CD14-positive monocyte (primary cell): ENCODE measurements around the gene PAN3. TPM values are rescaled to one million over a fixed set of nuclear protein-coding genes. Genes with fewer than 3 reads are reported as not detected.

Source experiments
- DNase-seq, 3 donors: peaks; one replicate each; pipeline ENCODE4 v3.0.0-alpha.2; 2011 to 2022
- H2AFZ ChIP-seq: 2 replicates; pipeline ENCODE4 v1.6.0; 2012; ENCODE audit warnings: mild to moderate bottlenecking, low read depth, low read length, inconsistent platforms; ENCODE audit not compliant: insufficient read depth, poor library complexity, severe bottlenecking
- H3K27ac ChIP-seq, 2 donors: 1 replicate in 1 of 2; 2 replicates in 1 of 2; pipeline ENCODE4 v1.5.1; 2012 to 2013; ENCODE audit warnings: low read length in 2 of 2, control low read depth in 1 of 2, inconsistent platforms in 1 of 2, low read depth in 1 of 2, mild to moderate bottlenecking in 1 of 2
- H3K27me3 ChIP-seq, 2 donors: one replicate each; pipeline versions ENCODE4 v1.6.0 to v1.6.1; 2011 to 2013; ENCODE audit warnings: low read length in 2 of 2; ENCODE audit not compliant: control insufficient read depth in 2 of 2, insufficient read depth in 2 of 2
- H3K36me3 ChIP-seq, 2 donors: replicated peaks in 1 of 2; 1 replicate in 1 of 2; 2 replicates in 1 of 2; pipeline versions ENCODE4 v1.5.1 to v1.6.1; 2012 to 2013; ENCODE audit warnings: low read length in 2 of 2, control low read depth in 1 of 2, inconsistent platforms in 1 of 2, mild to moderate bottlenecking in 1 of 2; ENCODE audit not compliant: insufficient read depth in 2 of 2, control insufficient read depth in 1 of 2
- H3K4me1 ChIP-seq, 2 donors: 1 replicate in 1 of 2; 2 replicates in 1 of 2; pipeline versions ENCODE4 v1.5.1 to v1.6.1; 2012 to 2013; ENCODE audit warnings: low read length in 2 of 2, control low read depth in 1 of 2, inconsistent platforms in 1 of 2, mild to moderate bottlenecking in 1 of 2, moderate library complexity in 1 of 2; ENCODE audit not compliant: insufficient read depth in 2 of 2, control insufficient read depth in 1 of 2
- H3K4me2 ChIP-seq: replicated peaks from 2 replicates; pipeline ENCODE3; 2012; ENCODE audit warnings: low read length, moderate library complexity, mild to moderate bottlenecking; ENCODE audit not compliant: poor library complexity, severe bottlenecking; ENCODE audit errors: extremely low read depth
- H3K4me3 ChIP-seq, 3 experiments: fragments of 200-600 bp in 1 of 3; sonication (generic) in 1 of 3; replicated peaks in 1 of 3; 1 replicate in 2 of 3; 2 replicates in 1 of 3; pipeline ENCODE4 v1.5.1; 2011 to 2013; ENCODE audit warnings: low read length in 3 of 3, mild to moderate bottlenecking in 3 of 3, control low read depth in 2 of 3, low read depth in 2 of 3, inconsistent platforms in 1 of 3, moderate library complexity in 1 of 3
- H3K79me2 ChIP-seq: 2 replicates; pipeline ENCODE4 v1.6.0; 2012; ENCODE audit warnings: mild to moderate bottlenecking, control low read depth, inconsistent platforms, low read length, moderate library complexity; ENCODE audit not compliant: insufficient read depth
- H3K9ac ChIP-seq: 2 replicates; pipeline ENCODE4 v1.6.0; 2017; ENCODE audit warnings: low read length, mild to moderate bottlenecking; ENCODE audit not compliant: insufficient read depth, poor library complexity, severe bottlenecking
- H3K9me3 ChIP-seq, 2 donors: replicated peaks in 1 of 2; 1 replicate in 1 of 2; 2 replicates in 1 of 2; pipeline versions ENCODE4 v1.5.1 to v1.6.1; 2012 to 2013; ENCODE audit warnings: low read length in 2 of 2, control low read depth in 1 of 2; ENCODE audit not compliant: control insufficient read depth in 1 of 2, insufficient read depth in 1 of 2
- H4K20me1 ChIP-seq: 2 replicates; pipeline ENCODE4 v1.6.0; 2012; ENCODE audit warnings: mild to moderate bottlenecking, low read length, control low read depth, moderate library complexity; ENCODE audit not compliant: insufficient read depth
- H3K27ac Mint-ChIP-seq, 7 donors: one replicate each; pipeline ENCODE4 v1.8.0; 2020; ENCODE audit warnings: mild to moderate bottlenecking in 7 of 7, mixed read lengths in 7 of 7, moderate library complexity in 6 of 7, inconsistent platforms in 2 of 7
- H3K27me3 Mint-ChIP-seq, 3 donors: one replicate each; pipeline ENCODE4 v1.8.0; 2021 to 2022; ENCODE audit warnings: low read depth in 3 of 3, mild to moderate bottlenecking in 3 of 3, mixed read lengths in 3 of 3, moderate library complexity in 3 of 3, inconsistent platforms in 1 of 3
- H3K36me3 Mint-ChIP-seq, 2 donors: one replicate each; pipeline ENCODE4 v1.8.0; 2020; ENCODE audit warnings: mixed read lengths in 2 of 2, inconsistent platforms in 1 of 2, mild to moderate bottlenecking in 1 of 2
- H3K4me1 Mint-ChIP-seq: one replicate; pipeline ENCODE4 v1.8.0; 2020; ENCODE audit warnings: mild to moderate bottlenecking, mixed read lengths
- H3K4me3 Mint-ChIP-seq, 2 donors: one replicate each; pipeline ENCODE4 v1.8.0; 2020; ENCODE audit warnings: mild to moderate bottlenecking in 2 of 2, mixed read lengths in 2 of 2, moderate library complexity in 1 of 2
- H3K9me3 Mint-ChIP-seq, 7 donors: one replicate each; pipeline ENCODE4 v1.8.0; 2020 to 2022; ENCODE audit warnings: mixed read lengths in 7 of 7, mild to moderate bottlenecking in 6 of 7, moderate library complexity in 6 of 7, inconsistent platforms in 2 of 7
- WGBS: methylation state at CpG from one replicate; pipeline ENCODE4 v1.1.5; 2013; ENCODE audit warnings: missing lambda C conversion rate; ENCODE audit not compliant: insufficient coverage; 5-methylcytosine and 5-hydroxymethylcytosine counted together
- intact Hi-C, 2 donors: fragments of 100-400 bp; cut with micrococcal nuclease; formaldehyde crosslinking; loops; one replicate each; pipeline versions ENCODE4 v1.15.0 to v1.15.1; 2023
- polyA plus RNA-seq, 3 donors: library from polyadenylated mRNA; depleted of rRNA in 1 of 3; unstranded in 2 of 3; stranded (reverse) in 1 of 3; fragments of 300-500 nt in 2 of 3; fragments of >200 nt in 1 of 3; fragmentation: Illumina TruSeq in 2 of 3; gene quantifications; 1 replicate in 2 of 3; 2 replicates in 1 of 3; pipeline ENCODE4 v1.2.3, GENCODE V29; 2012 to 2021
- TF ChIP-seq, protein P1 (sequence below): fragments of 200-600 bp; IDR thresholded peaks from one replicate; pipeline ENCODE4 v1.8.0; 2022; ENCODE audit warnings: antibody characterized with exemption, mild to moderate bottlenecking

Gene PAN3
- polyA plus RNA-seq, 3 donors: 3.0 to 27.9 (median 3.2) TPM

DNA sequence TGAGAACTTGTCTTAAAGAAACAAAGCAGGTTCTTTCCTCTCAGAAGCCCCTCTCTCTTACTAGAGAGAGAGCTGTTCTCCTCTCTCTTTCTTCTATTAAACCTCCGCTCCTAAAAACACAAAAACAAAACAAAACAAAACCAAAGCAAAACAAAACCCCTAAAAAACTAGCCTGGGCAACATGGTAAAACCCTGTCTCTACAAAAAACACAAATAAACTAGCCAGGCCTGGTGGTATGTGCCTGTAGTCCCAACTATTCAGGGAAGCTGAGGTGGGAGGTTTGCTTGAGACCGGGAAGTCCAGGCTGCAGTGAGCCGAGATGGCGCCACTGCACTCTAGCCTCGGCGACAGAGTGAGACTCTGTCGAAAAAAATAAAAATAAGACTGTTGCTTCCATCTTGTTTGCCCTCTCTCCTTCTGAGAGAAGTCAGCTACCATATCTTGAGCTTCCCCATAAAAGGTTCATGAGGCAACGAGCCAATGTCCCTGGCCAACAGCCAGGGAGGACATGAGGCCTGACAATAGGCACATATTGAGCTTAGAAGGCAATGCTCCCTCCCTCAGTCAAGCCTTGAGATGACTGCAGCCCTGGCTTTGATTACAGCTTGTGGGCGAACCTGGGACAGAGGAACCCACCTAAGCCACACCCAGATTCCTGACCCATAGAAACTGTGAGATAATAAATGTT lies 20.5 kb upstream of the PAN3 start:
- Mint-ChIP-seq H3K9me3 (peaks cover 0 to 3% (median 0%) of the 10 kb centered on the region in 7 donors), H3K27ac (peak overlapping the region in 1 of 7 donors; percentile 77), H3K4me1 (peaks cover 16% of the 10 kb centered on the region), H3K27me3 (peaks cover 0 to 2% (median 0%) of the 10 kb centered on the region in 3 donors), H3K4me3 (peak overlapping the region in 1 of 2 donors; percentile 24), H3K36me3 (no peaks in the 10 kb centered on the region)
- intact Hi-C loops: no loop called here
- Histone ChIP-seq H3K9me3 (no peaks in the 10 kb centered on the region), H4K20me1 (no peaks in the 10 kb centered on the region), H3K27ac (no peak overlapping the region), H3K27me3 (no peaks in the 10 kb centered on the region), H3K4me1 (peaks cover 3 to 7% of the 10 kb centered on the region in 2 donors), H3K9ac (no peak overlapping the region), H3K4me3 (no peak overlapping the region), H3K79me2 (no peaks in the 10 kb centered on the region), H3K4me2 (no peak overlapping the region), H3K36me3 (no peaks in the 10 kb centered on the region), H2AFZ (peak overlapping the region; percentile 9)
- TF ChIP-seq, protein P1, sequence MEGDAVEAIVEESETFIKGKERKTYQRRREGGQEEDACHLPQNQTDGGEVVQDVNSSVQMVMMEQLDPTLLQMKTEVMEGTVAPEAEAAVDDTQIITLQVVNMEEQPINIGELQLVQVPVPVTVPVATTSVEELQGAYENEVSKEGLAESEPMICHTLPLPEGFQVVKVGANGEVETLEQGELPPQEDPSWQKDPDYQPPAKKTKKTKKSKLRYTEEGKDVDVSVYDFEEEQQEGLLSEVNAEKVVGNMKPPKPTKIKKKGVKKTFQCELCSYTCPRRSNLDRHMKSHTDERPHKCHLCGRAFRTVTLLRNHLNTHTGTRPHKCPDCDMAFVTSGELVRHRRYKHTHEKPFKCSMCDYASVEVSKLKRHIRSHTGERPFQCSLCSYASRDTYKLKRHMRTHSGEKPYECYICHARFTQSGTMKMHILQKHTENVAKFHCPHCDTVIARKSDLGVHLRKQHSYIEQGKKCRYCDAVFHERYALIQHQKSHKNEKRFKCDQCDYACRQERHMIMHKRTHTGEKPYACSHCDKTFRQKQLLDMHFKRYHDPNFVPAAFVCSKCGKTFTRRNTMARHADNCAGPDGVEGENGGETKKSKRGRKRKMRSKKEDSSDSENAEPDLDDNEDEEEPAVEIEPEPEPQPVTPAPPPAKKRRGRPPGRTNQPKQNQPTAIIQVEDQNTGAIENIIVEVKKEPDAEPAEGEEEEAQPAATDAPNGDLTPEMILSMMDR: no peak
- WGBS: 20% methylated on average over 2 of the region's 9 CpGs
- DNase-seq: no peak

DNA sequence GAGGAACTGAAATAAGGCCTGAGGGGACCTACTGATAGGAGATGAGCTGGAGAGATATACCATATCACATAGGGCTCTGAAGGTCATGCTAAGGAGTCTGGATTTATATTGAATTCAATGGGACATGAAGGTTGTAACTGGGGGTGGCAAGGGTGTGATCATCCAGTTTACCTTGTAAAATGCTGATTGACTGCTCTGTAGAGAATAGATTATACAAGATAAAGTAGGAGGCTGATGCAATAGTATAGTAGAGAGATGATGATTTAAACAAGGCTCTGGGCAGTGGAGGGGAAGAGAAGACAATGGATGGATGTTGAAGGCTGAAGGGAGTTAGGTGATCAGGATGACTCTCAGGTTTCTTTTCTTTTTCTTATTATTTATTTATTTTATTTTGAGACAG lies 18.0 kb upstream of the PAN3 start:
- no peak for DNase-seq
- peaks cover 16% of the 10 kb centered on the region for H3K4me1 Mint-ChIP-seq
- peaks cover 0 to 3% (median 0%) of the 10 kb centered on the region in 7 donors for H3K9me3 Mint-ChIP-seq
- Histone ChIP-seq H4K20me1 (no peaks in the 10 kb centered on the region), H3K27ac (no peak overlapping the region), H2AFZ (no peak overlapping the region), H3K36me3 (no peaks in the 10 kb centered on the region), H3K4me1 (peaks cover 3 to 7% of the 10 kb centered on the region in 2 donors), H3K4me2 (no peak overlapping the region), H3K27me3 (no peaks in the 10 kb centered on the region), H3K9me3 (no peaks in the 10 kb centered on the region), H3K9ac (no peak overlapping the region), H3K4me3 (no peak overlapping the region), H3K79me2 (no peaks in the 10 kb centered on the region)
- no peak overlapping the region for H3K27ac Mint-ChIP-seq
- peaks cover 0 to 3% (median 0%) of the 10 kb centered on the region in 3 donors for H3K27me3 Mint-ChIP-seq
- no peaks in the 10 kb centered on the region for H3K36me3 Mint-ChIP-seq
- no peak overlapping the region for H3K4me3 Mint-ChIP-seq
- intact Hi-C loops: no loop called here
- TF ChIP-seq, protein P1: no peak
